Stomach (tissue), 4 donors: ENCODE results near the gene ACVRL1.

Source experiments
- POLR2A ChIP-seq, 4 donors: fragments of 450-650 bp; IDR thresholded peaks; one replicate each; pipeline ENCODE4 v1.6.1; 2016; ENCODE audit warnings: antibody characterized with exemption in 4 of 4, control low read depth in 2 of 4, mild to moderate bottlenecking in 1 of 4, moderate library complexity in 1 of 4
- TF ChIP-seq, protein P1 (sequence below), 7 experiments: fragments of 450-650 bp in 4 of 7; fragments of 200-600 bp in 3 of 7; sonication (generic) in 3 of 7; IDR thresholded peaks; one replicate each; pipeline ENCODE4 v1.5.1; 2016 to 2019; ENCODE audit warnings: antibody characterized with exemption in 7 of 7, control low read depth in 2 of 7, mild to moderate bottlenecking in 1 of 7

DNA sequence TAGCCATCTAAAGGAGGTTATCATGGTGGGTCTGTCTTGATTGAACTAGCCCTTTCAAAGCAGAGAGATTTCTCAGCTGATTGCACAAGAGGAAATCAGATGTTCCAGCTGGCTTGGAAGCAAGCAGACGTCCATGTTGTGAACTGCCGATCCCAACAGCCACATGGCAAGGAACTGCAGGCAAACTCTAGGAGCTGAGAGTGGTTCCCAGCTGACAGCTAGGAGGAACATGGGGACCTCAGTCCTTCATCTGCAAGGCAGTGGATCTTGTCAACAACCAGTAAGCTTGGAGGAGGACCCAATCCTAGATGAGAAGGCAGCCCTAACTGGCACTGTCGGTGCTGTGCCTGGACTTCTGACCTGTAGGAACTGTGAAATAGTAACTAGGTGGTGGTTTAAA is 51.9 kb downstream of the ACVRL1 start:
- TF ChIP-seq, protein P1, sequence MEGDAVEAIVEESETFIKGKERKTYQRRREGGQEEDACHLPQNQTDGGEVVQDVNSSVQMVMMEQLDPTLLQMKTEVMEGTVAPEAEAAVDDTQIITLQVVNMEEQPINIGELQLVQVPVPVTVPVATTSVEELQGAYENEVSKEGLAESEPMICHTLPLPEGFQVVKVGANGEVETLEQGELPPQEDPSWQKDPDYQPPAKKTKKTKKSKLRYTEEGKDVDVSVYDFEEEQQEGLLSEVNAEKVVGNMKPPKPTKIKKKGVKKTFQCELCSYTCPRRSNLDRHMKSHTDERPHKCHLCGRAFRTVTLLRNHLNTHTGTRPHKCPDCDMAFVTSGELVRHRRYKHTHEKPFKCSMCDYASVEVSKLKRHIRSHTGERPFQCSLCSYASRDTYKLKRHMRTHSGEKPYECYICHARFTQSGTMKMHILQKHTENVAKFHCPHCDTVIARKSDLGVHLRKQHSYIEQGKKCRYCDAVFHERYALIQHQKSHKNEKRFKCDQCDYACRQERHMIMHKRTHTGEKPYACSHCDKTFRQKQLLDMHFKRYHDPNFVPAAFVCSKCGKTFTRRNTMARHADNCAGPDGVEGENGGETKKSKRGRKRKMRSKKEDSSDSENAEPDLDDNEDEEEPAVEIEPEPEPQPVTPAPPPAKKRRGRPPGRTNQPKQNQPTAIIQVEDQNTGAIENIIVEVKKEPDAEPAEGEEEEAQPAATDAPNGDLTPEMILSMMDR (IDR thresholded peaks at IDR 0.05), result no peak
- TF ChIP-seq POLR2A (IDR thresholded peaks at IDR 0.05), result no peak
